Mesenchymal stem cell (in vitro differentiated cells and primary cell): ENCODE measurements around the gene AHDC1.

Source experiments
- DNase-seq: peaks from one replicate; pipeline ENCODE4 v3.0.0-alpha.2; 2013
- H2AFZ ChIP-seq: one replicate; pipeline ENCODE4 v1.6.1; 2013; ENCODE audit warnings: low read depth, mild to moderate bottlenecking, control low read depth, inconsistent platforms, low read length, moderate library complexity
- H2AK5ac ChIP-seq: 2 replicates; pipeline ENCODE4 v1.6.1; 2013; ENCODE audit warnings: low read length, moderate library complexity, mild to moderate bottlenecking, inconsistent platforms; ENCODE audit not compliant: severe bottlenecking
- H2BK120ac ChIP-seq: one replicate; pipeline ENCODE4 v1.6.1; 2013; ENCODE audit warnings: low read depth, mild to moderate bottlenecking, inconsistent platforms, low read length, moderate library complexity
- H2BK12ac ChIP-seq, 2 experiments: one replicate each; pipeline ENCODE4 v1.6.1; 2013; ENCODE audit warnings: inconsistent platforms in 2 of 2, low read length in 2 of 2, mild to moderate bottlenecking in 2 of 2, moderate library complexity in 2 of 2, control low read depth in 1 of 2
- H2BK15ac ChIP-seq: one replicate; pipeline ENCODE4 v1.6.1; 2013; ENCODE audit warnings: mild to moderate bottlenecking, low read depth, inconsistent platforms; ENCODE audit not compliant: poor library complexity, severe bottlenecking
- H2BK5ac ChIP-seq: 2 replicates; pipeline ENCODE4 v1.6.1; 2013; ENCODE audit warnings: low read depth, mild to moderate bottlenecking, low read length, control low read depth, inconsistent platforms; ENCODE audit not compliant: poor library complexity, severe bottlenecking
- H3K14ac ChIP-seq, 2 experiments: one replicate each; pipeline ENCODE4 v1.6.1; 2013; ENCODE audit warnings: inconsistent platforms in 2 of 2, low read length in 2 of 2, control low read depth in 1 of 2, mild to moderate bottlenecking in 1 of 2, moderate library complexity in 1 of 2
- H3K18ac ChIP-seq, 2 experiments: one replicate each; pipeline ENCODE4 v1.6.1; 2013; ENCODE audit warnings: inconsistent platforms in 2 of 2, low read length in 2 of 2, control low read depth in 1 of 2, low read depth in 1 of 2, mild to moderate bottlenecking in 1 of 2
- H3K23ac ChIP-seq, 2 experiments: one replicate each; pipeline ENCODE4 v1.6.1; 2013; ENCODE audit warnings: inconsistent platforms in 2 of 2, low read length in 2 of 2, mild to moderate bottlenecking in 2 of 2, moderate library complexity in 2 of 2, control low read depth in 1 of 2
- H3K27ac ChIP-seq: 2 replicates; pipeline ENCODE4 v1.5.1; 2013; ENCODE audit warnings: mild to moderate bottlenecking, moderate library complexity, low read length, control low read depth, inconsistent platforms; ENCODE audit not compliant: poor library complexity, severe bottlenecking
- H3K27me3 ChIP-seq, 2 experiments: 2 replicates each; pipeline versions ENCODE4 v1.6.1 to v1.7.0; 2013; ENCODE audit warnings: low read length in 2 of 2, mild to moderate bottlenecking in 2 of 2, moderate library complexity in 2 of 2, control low read depth in 1 of 2, inconsistent platforms in 1 of 2; ENCODE audit not compliant: control insufficient read depth in 1 of 2, insufficient read depth in 1 of 2
- H3K36me3 ChIP-seq, 2 experiments: 2 replicates each; pipeline versions ENCODE4 v1.6.1 to v1.7.0; 2013; ENCODE audit warnings: low read length in 2 of 2, control low read depth in 1 of 2, inconsistent platforms in 1 of 2, low read depth in 1 of 2, mild to moderate bottlenecking in 1 of 2; ENCODE audit not compliant: insufficient read depth in 2 of 2, control insufficient read depth in 1 of 2
- H3K4ac ChIP-seq, 2 experiments: one replicate each; pipeline ENCODE4 v1.6.1; 2013; ENCODE audit warnings: inconsistent platforms in 2 of 2, low read length in 2 of 2, mild to moderate bottlenecking in 2 of 2, moderate library complexity in 2 of 2, control low read depth in 1 of 2, low read depth in 1 of 2
- H3K4me1 ChIP-seq: 2 replicates; pipeline ENCODE4 v1.6.1; 2013; ENCODE audit warnings: low read depth, low read length, control low read depth; ENCODE audit not compliant: control insufficient read depth, insufficient read depth
- H3K4me2 ChIP-seq: 2 replicates; pipeline ENCODE4 v1.6.1; 2013; ENCODE audit warnings: low read length, mild to moderate bottlenecking, inconsistent platforms; ENCODE audit not compliant: poor library complexity, severe bottlenecking
- H3K4me3 ChIP-seq, 2 experiments: 2 replicates each; pipeline versions ENCODE4 v1.5.1 to v1.7.0; 2013; ENCODE audit warnings: low read length in 2 of 2, mild to moderate bottlenecking in 2 of 2, control low read depth in 1 of 2, low read depth in 1 of 2; ENCODE audit not compliant: insufficient read depth in 1 of 2
- H3K79me1 ChIP-seq: replicated peaks from 2 replicates; pipeline ENCODE4 v1.6.1; 2013; ENCODE audit warnings: mild to moderate bottlenecking, control low read depth, low read length, inconsistent platforms; ENCODE audit not compliant: poor library complexity, severe bottlenecking
- H3K9ac ChIP-seq: 2 replicates; pipeline ENCODE4 v1.7.0; 2013; ENCODE audit warnings: mild to moderate bottlenecking, low read length, moderate library complexity
- H3K9me3 ChIP-seq: 2 replicates; pipeline ENCODE4 v1.7.0; 2013; ENCODE audit warnings: mild to moderate bottlenecking, low read length; ENCODE audit not compliant: control insufficient read depth
- H4K8ac ChIP-seq: one replicate; pipeline ENCODE4 v1.6.1; 2013; ENCODE audit warnings: inconsistent platforms, mild to moderate bottlenecking, low read length, moderate library complexity
- H4K91ac ChIP-seq: one replicate; pipeline ENCODE4 v1.6.1; 2013; ENCODE audit warnings: mild to moderate bottlenecking, low read length, inconsistent platforms
- WGBS: methylation state at CpG from one replicate; pipeline ENCODE4 v1.1.7; 2013; ENCODE audit warnings: mixed read lengths; 5-methylcytosine and 5-hydroxymethylcytosine counted together

Gene AHDC1

GRCh38 chr1:27525296-27526272 lies 78.4 kb downstream of the AHDC1 start:
- peak overlapping the region; percentile 90 for H4K8ac ChIP-seq
- H2BK12ac ChIP-seq, result peak overlapping the region; percentile 97 to 100
- peak; percentile 91 for DNase-seq
- H3K79me1 ChIP-seq, result no peaks in the 10 kb centered on the region
- peaks cover 3 to 7% of the 10 kb centered on the region in 2 experiments for H3K36me3 ChIP-seq
- peak overlapping the region; percentile 99 for H3K18ac ChIP-seq
- no peak overlapping the region for H2BK5ac ChIP-seq
- H3K4ac ChIP-seq, result peak overlapping the region; percentile 82 to 98
- no peaks in the 10 kb centered on the region for H3K9me3 ChIP-seq
- H4K91ac ChIP-seq, result peak overlapping the region; percentile 99
- peak overlapping the region in 1 of 2 experiments; percentile 36 for H3K4me3 ChIP-seq
- H3K9ac ChIP-seq, result peak overlapping the region; percentile 52
- H2AFZ ChIP-seq, result no peak overlapping the region
- peaks cover 69% of the 10 kb centered on the region for H3K4me1 ChIP-seq
- H3K27me3 ChIP-seq, result no peaks in the 10 kb centered on the region
- peak overlapping the region in 1 of 2 experiments; percentile 97 for H3K14ac ChIP-seq
- H3K27ac ChIP-seq, result peak overlapping the region; percentile 69
- peak overlapping the region; percentile 4 for H3K4me2 ChIP-seq
- WGBS, result 28% methylated on average over 12 of the region's 16 CpGs
- H2BK15ac ChIP-seq, result peak overlapping the region; percentile 100
- H2AK5ac ChIP-seq, result peak overlapping the region; percentile 42
- no peak overlapping the region for H3K23ac ChIP-seq
- peak overlapping the region; percentile 95 for H2BK120ac ChIP-seq

- peak overlapping the region; percentile 49 for H2AK5ac ChIP-seq
- H2BK12ac ChIP-seq, result peak overlapping the region; percentile 89 to 95
- H2BK5ac ChIP-seq, result no peak overlapping the region
- H3K4me3 ChIP-seq, result no peak overlapping the region
- H2BK15ac ChIP-seq, result peak overlapping the region; percentile 89
- peak overlapping the region; percentile 29 for H3K9ac ChIP-seq
- peak overlapping the region; percentile 21 for H4K8ac ChIP-seq
- no peaks in the 10 kb centered on the region for H3K27me3 ChIP-seq
- DNase-seq, result no peak
- peak overlapping the region; percentile 97 for H4K91ac ChIP-seq
- no peak overlapping the region for H3K4me2 ChIP-seq
- H3K36me3 ChIP-seq, result no peaks in the 10 kb centered on the region
- no peaks in the 10 kb centered on the region for H3K79me1 ChIP-seq
- peak overlapping the region; percentile 87 to 98 for H3K18ac ChIP-seq
- peak overlapping the region in 1 of 2 experiments; percentile 34 for H3K23ac ChIP-seq
- peak overlapping the region; percentile 85 for H2BK120ac ChIP-seq
- H3K4me1 ChIP-seq, result peaks cover 73% of the 10 kb centered on the region
- H3K27ac ChIP-seq, result no peak overlapping the region
- WGBS, result 61% methylated on average over 8 of the region's 8 CpGs
- peak overlapping the region in 1 of 2 experiments; percentile 95 for H3K14ac ChIP-seq
- no peaks in the 10 kb centered on the region for H3K9me3 ChIP-seq
- no peak overlapping the region for H2AFZ ChIP-seq
- peak overlapping the region; percentile 69 to 92 for H3K4ac ChIP-seq
These were observed 80.5 kb downstream of the AHDC1 start for GRCh38 chr1:27523337-27524020.

GRCh38 chr1:27522432-27523336 lies 81.3 kb downstream of the AHDC1 start:
- peak overlapping the region; percentile 93 for H4K8ac ChIP-seq

More at GRCh38 chr1:27522432-27523336, 81.3 kb downstream of the AHDC1 start:
- Histone ChIP-seq H3K23ac (peak overlapping the region in 1 of 2 experiments; percentile 83), H2AFZ (no peak overlapping the region), H3K9ac (peak overlapping the region; percentile 29), H3K79me1 (no peaks in the 10 kb centered on the region), H3K27ac (no peak overlapping the region), H3K14ac (peak overlapping the region in 1 of 2 experiments; percentile 78), H3K4me1 (peaks cover 68% of the 10 kb centered on the region), H4K91ac (peak overlapping the region; percentile 91), H2AK5ac (peak overlapping the region; percentile 27), H3K4me2 (no peak overlapping the region), H2BK15ac (no peak overlapping the region), H3K9me3 (no peaks in the 10 kb centered on the region), H2BK12ac (peak overlapping the region; percentile 43 to 82), H3K36me3 (no peaks in the 10 kb centered on the region), H3K27me3 (no peaks in the 10 kb centered on the region), H2BK120ac (peak overlapping the region; percentile 85), H3K4me3 (no peak overlapping the region), H2BK5ac (no peak overlapping the region), H3K18ac (peak overlapping the region; percentile 87 to 98), H3K4ac (peak overlapping the region in 1 of 2 experiments; percentile 92)
- peak; percentile 66 for DNase-seq
- 63% methylated on average over 29 of the region's 31 CpGs for WGBS
